Measurements from ENCODE around the gene FRYL.

GRCh38 chr4:48780865-48781214, 761 bp upstream of the FRYL start:
- TF ChIP-seq CTCF (IDR thresholded peaks at IDR 0.05) (no peak), POLR2A (IDR thresholded peaks at IDR 0.05) (no peak), POLR2AphosphoS5 (IDR thresholded peaks at IDR 0.05) (no peak)

All from breast epithelium (tissue), 3 donors.